ENCODE measurements around the gene GRIA4.

DNA sequence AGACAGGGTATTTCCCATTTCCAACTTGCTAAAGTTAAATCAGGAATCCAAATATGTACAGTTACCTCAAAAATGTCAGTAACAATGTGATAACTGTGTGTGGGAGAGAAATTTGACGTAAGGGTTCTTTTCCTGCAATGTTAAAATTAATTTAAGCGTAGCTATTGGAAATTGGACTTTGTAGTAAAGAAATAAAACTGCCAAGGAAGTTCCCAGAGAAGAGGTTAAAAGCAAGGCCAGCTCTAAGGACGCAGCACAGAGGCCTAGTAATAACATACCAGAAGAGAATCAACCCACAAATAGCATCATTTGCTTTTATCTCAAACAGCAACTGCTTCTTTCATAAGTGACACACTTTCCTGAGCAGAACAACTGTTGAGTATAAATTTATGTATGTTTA lies 36.8 kb upstream of the GRIA4 start:
- TF ChIP-seq, protein P1, sequence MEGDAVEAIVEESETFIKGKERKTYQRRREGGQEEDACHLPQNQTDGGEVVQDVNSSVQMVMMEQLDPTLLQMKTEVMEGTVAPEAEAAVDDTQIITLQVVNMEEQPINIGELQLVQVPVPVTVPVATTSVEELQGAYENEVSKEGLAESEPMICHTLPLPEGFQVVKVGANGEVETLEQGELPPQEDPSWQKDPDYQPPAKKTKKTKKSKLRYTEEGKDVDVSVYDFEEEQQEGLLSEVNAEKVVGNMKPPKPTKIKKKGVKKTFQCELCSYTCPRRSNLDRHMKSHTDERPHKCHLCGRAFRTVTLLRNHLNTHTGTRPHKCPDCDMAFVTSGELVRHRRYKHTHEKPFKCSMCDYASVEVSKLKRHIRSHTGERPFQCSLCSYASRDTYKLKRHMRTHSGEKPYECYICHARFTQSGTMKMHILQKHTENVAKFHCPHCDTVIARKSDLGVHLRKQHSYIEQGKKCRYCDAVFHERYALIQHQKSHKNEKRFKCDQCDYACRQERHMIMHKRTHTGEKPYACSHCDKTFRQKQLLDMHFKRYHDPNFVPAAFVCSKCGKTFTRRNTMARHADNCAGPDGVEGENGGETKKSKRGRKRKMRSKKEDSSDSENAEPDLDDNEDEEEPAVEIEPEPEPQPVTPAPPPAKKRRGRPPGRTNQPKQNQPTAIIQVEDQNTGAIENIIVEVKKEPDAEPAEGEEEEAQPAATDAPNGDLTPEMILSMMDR (IDR thresholded peaks at IDR 0.05): no peak
- TF ChIP-seq POLR2A (IDR thresholded peaks at IDR 0.05): no peak

Data from lower leg skin (tissue), 3 donors.